Coronary artery (tissue), 2 donors: ENCODE results near the gene C1orf216.

Experiments
- DNase-seq: peaks from one replicate; pipeline ENCODE4 v3.0.0-alpha.2; 2017; ENCODE audit warnings: low spot score
- H3K27ac ChIP-seq, 2 donors: fragments of 200-600 bp; sonication (generic); one replicate each; pipeline ENCODE4 v1.5.1; 2016 to 2019
- H3K4me3 ChIP-seq: fragments of 200-600 bp; sonication (generic); 2 replicates; pipeline ENCODE4 v1.5.1; 2016; ENCODE audit warnings: mild to moderate bottlenecking, moderate library complexity
- CTCF ChIP-seq: fragments of 200-600 bp; sonication (generic); IDR thresholded peaks from one replicate; pipeline ENCODE4 v1.5.1; 2019; ENCODE audit warnings: antibody characterized with exemption

The C1orf216 gene

GRCh38 chr1:35718492-35719336, at the start of gene C1orf216:
Gene C1orf216, minus strand, starts transcription at chr1:35718884. Its CDS starts 2,563 bp downstream, at chr1:35716321.
- DNase-seq: peak; percentile 81
- H3K4me3 ChIP-seq: peak within 1 kb of the TSS; percentile 91
- peak within 1 kb of the TSS; percentile 69 to 90 for H3K27ac ChIP-seq
- TF ChIP-seq CTCF: no peak

- no peak for DNase-seq
- no peak overlapping the region for H3K4me3 ChIP-seq
- TF ChIP-seq CTCF: no peak
- no peak overlapping the region for H3K27ac ChIP-seq
Measured at GRCh38 chr1:35764283-35764682, 45.6 kb upstream of the C1orf216 start.

- no peak for DNase-seq
- H3K4me3 ChIP-seq: no peak overlapping the region
- TF ChIP-seq CTCF: no peak
- H3K27ac ChIP-seq: no peak overlapping the region
Measured at GRCh38 chr1:35763201-35763600, 44.5 kb upstream of the C1orf216 start.

GRCh38 chr1:35762141-35762540, 43.5 kb upstream of the C1orf216 start:
- no peak for DNase-seq
- Histone ChIP-seq H3K4me3 (no peak overlapping the region), H3K27ac (no peak overlapping the region)
- no peak for TF ChIP-seq CTCF

- H3K4me3 ChIP-seq: no peak overlapping the region
- H3K27ac ChIP-seq: no peak overlapping the region
- no peak for DNase-seq
- no peak for TF ChIP-seq CTCF
Measured at GRCh38 chr1:35756064-35756463, 37.4 kb upstream of the C1orf216 start.

- H3K4me3 ChIP-seq: no peak overlapping the region
- TF ChIP-seq CTCF: no peak
- no peak overlapping the region for H3K27ac ChIP-seq
- DNase-seq: no peak
Measured at GRCh38 chr1:35753626-35754260, 35.1 kb upstream of the C1orf216 start.

- no peak for TF ChIP-seq CTCF
- Histone ChIP-seq H3K4me3 (no peak overlapping the region), H3K27ac (no peak overlapping the region)
- DNase-seq: no peak
Measured at GRCh38 chr1:35748326-35748725, 29.6 kb upstream of the C1orf216 start.
